ENCODE results near the gene KCNK4. TPM values are rescaled to one million over a fixed set of nuclear protein-coding genes. Genes with fewer than 3 reads are reported as not detected.
"Not testable (repeated sequence)": the region's sequence is repeated elsewhere in the genome, so short reads cannot be mapped to it uniquely, and the experiment has no call there.

The KCNK4 gene
- polyA plus RNA-seq, 1 donor (not counting 4 experiments of a cell fraction or from before 2014, with no cell fraction given): not detected

DNA sequence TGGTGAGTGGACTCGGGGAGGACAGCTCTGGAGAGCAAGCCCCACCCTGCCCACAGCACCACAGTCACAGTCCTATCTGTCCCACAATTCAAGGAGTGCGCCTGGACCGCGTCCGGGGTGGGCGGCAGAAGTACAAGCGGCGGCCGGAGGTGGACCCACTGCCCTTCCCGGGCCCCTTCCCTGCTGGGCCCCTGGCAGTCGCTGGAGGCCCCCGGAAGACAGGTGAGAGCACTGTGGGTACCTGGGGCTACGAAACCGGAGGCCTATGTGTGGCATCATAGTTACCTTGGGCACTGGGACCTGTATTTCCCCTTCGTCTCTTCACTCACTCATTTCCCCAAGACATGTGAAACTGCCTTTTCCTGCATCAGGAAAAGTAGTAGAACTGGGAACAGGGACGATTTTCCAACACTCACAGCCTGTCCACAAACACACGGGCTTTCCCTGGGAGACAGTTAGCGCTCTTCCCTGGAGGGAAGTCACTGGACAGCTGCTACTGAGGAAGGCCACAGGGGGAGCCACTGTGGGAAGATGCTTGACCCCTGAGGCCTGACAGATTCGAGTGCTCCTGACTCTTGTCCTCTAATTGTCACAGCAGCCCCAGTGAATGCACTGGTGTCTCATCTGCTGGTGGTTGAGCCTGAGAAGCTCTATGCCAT lies 23.2 kb downstream of the KCNK4 start:
- peaks cover 3% of the 10 kb centered on the region for H4K20me1 ChIP-seq (ENCODE audit: control insufficient read depth, extremely low read depth, insufficient read depth, low read length)
- peaks cover 13 to 22% of the 10 kb centered on the region in 2 experiments for H3K36me3 ChIP-seq (ENCODE audit: control insufficient read depth in 2 of 2, extremely low read depth in 1 of 2, insufficient read depth in 2 of 2, low read length in 2 of 2)
- no peak overlapping the region for H3K4me3 ChIP-seq (ENCODE audit: control insufficient read depth in 2 of 3, extremely low read depth in 1 of 3, insufficient read depth in 2 of 3, low read depth in 1 of 3, low read length in 3 of 3)
- FAIRE-seq: no peak
- no peak overlapping the region for H2AFZ ChIP-seq (ENCODE audit: control insufficient read depth, low read length)
- H3K79me2 ChIP-seq (ENCODE audit: control insufficient read depth, insufficient read depth, low read length): peaks cover 22% of the 10 kb centered on the region
- no peak overlapping the region for H3K4me2 ChIP-seq (ENCODE audit: control insufficient read depth, extremely low read depth, insufficient read depth, low read depth, low read length)
- H3K4me1 ChIP-seq (ENCODE audit: control insufficient read depth, extremely low read depth, insufficient read depth, low read length): peaks cover 33% of the 10 kb centered on the region
- DNase-seq (ENCODE audit: low read depth, low spot score): no peak
- no peaks in the 10 kb centered on the region for H3K27me3 ChIP-seq (ENCODE audit: control insufficient read depth, extremely low read depth, insufficient read depth, low read length)
- TF ChIP-seq, protein P1, sequence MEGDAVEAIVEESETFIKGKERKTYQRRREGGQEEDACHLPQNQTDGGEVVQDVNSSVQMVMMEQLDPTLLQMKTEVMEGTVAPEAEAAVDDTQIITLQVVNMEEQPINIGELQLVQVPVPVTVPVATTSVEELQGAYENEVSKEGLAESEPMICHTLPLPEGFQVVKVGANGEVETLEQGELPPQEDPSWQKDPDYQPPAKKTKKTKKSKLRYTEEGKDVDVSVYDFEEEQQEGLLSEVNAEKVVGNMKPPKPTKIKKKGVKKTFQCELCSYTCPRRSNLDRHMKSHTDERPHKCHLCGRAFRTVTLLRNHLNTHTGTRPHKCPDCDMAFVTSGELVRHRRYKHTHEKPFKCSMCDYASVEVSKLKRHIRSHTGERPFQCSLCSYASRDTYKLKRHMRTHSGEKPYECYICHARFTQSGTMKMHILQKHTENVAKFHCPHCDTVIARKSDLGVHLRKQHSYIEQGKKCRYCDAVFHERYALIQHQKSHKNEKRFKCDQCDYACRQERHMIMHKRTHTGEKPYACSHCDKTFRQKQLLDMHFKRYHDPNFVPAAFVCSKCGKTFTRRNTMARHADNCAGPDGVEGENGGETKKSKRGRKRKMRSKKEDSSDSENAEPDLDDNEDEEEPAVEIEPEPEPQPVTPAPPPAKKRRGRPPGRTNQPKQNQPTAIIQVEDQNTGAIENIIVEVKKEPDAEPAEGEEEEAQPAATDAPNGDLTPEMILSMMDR (optimal IDR thresholded peaks at IDR 0.05 in 1 of 3, IDR thresholded peaks at IDR 0.05 in 1 of 3, conservative IDR thresholded peaks at IDR 0.05 in 1 of 3; ENCODE audit: extremely low read depth in 1 of 3, insufficient read depth in 2 of 3, low read length in 3 of 3): peak; percentile 3 to 21 (median 20)
- no peak for TF ChIP-seq EZH2 (IDR thresholded peaks at IDR 0.05; ENCODE audit: low read length)
- H3K9me3 ChIP-seq (ENCODE audit: control insufficient read depth, low read depth, low read length): no peaks in the 10 kb centered on the region
- H3K27ac ChIP-seq (ENCODE audit: control insufficient read depth, insufficient read depth, low read length): no peak overlapping the region
- H3K9ac ChIP-seq (ENCODE audit: control insufficient read depth, extremely low read depth, insufficient read depth, low read length): no peak overlapping the region
- H3K9me1 ChIP-seq (ENCODE audit: control insufficient read depth, extremely low read depth, insufficient read depth, low read length): no peaks in the 10 kb centered on the region
- dilution Hi-C loops (cut with MboI; ENCODE audit: extremely low pct_ligation_motif_present, low sequenced_read_pairs): no loop called here

DNA sequence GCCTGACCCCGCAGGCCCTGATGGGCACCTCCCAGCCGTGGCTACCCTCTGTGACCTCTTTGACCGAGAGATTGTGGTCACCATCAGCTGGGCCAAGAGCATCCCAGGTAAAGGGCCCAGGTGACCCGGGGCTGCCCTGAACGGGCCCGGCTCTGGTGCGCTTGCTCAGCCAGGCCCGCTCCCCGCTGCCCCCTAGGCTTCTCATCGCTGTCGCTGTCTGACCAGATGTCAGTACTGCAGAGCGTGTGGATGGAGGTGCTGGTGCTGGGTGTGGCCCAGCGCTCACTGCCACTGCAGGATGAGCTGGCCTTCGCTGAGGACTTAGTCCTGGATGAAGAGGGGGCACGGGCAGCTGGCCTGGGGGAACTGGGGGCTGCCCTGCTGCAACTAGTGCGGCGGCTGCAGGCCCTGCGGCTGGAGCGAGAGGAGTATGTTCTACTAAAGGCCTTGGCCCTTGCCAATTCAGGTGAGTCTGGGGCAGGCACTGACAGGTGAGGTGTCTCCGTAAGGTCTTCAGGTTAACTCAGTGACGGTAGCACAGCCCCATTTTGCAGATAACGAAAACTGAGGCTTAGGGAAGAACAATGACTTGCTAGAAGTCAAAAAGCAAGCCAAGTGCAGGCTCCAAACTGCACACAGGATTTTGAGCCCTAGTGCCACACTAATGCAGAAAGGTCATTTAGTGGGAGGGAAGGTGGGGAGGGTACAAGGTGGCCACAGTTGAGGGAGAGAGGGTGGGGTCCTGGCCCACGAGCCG lies 23.9 kb downstream of the KCNK4 start:
- Histone ChIP-seq H3K36me3 (ENCODE audit: control insufficient read depth in 2 of 2, extremely low read depth in 1 of 2, insufficient read depth in 2 of 2, low read length in 2 of 2) (peaks cover 13 to 26% of the 10 kb centered on the region in 2 experiments), H3K27ac (ENCODE audit: control insufficient read depth, insufficient read depth, low read length) (no peak overlapping the region), H3K4me2 (ENCODE audit: control insufficient read depth, extremely low read depth, insufficient read depth, low read depth, low read length) (no peak overlapping the region), H3K27me3 (ENCODE audit: control insufficient read depth, extremely low read depth, insufficient read depth, low read length) (no peaks in the 10 kb centered on the region), H3K4me1 (ENCODE audit: control insufficient read depth, extremely low read depth, insufficient read depth, low read length) (peaks cover 37% of the 10 kb centered on the region), H3K9me3 (ENCODE audit: control insufficient read depth, low read depth, low read length) (no peaks in the 10 kb centered on the region), H3K9me1 (ENCODE audit: control insufficient read depth, extremely low read depth, insufficient read depth, low read length) (no peaks in the 10 kb centered on the region), H4K20me1 (ENCODE audit: control insufficient read depth, extremely low read depth, insufficient read depth, low read length) (peaks cover 3% of the 10 kb centered on the region), H3K9ac (ENCODE audit: control insufficient read depth, extremely low read depth, insufficient read depth, low read length) (no peak overlapping the region), H2AFZ (ENCODE audit: control insufficient read depth, low read length) (no peak overlapping the region), H3K79me2 (ENCODE audit: control insufficient read depth, insufficient read depth, low read length) (peaks cover 27% of the 10 kb centered on the region), H3K4me3 (ENCODE audit: control insufficient read depth in 2 of 3, extremely low read depth in 1 of 3, insufficient read depth in 2 of 3, low read depth in 1 of 3, low read length in 3 of 3) (no peak overlapping the region)
- no peak for FAIRE-seq
- dilution Hi-C loops (cut with MboI; ENCODE audit: extremely low pct_ligation_motif_present, low sequenced_read_pairs): no loop called here
- TF ChIP-seq, protein P1 (optimal IDR thresholded peaks at IDR 0.05 in 1 of 3, IDR thresholded peaks at IDR 0.05 in 1 of 3, conservative IDR thresholded peaks at IDR 0.05 in 1 of 3; ENCODE audit: extremely low read depth in 1 of 3, insufficient read depth in 2 of 3, low read length in 3 of 3): no peak
- no peak for TF ChIP-seq EZH2 (IDR thresholded peaks at IDR 0.05; ENCODE audit: low read length)
- no peak for DNase-seq (ENCODE audit: low read depth, low spot score)

DNA sequence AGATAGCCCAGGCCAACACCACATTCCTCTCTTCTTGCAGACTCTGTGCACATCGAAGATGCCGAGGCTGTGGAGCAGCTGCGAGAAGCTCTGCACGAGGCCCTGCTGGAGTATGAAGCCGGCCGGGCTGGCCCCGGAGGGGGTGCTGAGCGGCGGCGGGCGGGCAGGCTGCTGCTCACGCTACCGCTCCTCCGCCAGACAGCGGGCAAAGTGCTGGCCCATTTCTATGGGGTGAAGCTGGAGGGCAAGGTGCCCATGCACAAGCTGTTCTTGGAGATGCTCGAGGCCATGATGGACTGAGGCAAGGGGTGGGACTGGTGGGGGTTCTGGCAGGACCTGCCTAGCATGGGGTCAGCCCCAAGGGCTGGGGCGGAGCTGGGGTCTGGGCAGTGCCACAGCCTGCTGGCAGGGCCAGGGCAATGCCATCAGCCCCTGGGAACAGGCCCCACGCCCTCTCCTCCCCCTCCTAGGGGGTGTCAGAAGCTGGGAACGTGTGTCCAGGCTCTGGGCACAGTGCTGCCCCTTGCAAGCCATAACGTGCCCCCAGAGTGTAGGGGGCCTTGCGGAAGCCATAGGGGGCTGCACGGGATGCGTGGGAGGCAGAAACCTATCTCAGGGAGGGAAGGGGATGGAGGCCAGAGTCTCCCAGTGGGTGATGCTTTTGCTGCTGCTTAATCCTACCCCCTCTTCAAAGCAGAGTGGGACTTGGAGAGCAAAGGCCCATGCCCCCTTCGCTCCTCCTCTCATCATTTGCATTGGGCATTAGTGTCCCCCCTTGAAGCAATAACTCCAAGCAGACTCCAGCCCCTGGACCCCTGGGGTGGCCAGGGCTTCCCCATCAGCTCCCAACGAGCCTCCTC lies 24.8 kb downstream of the KCNK4 start:
- dilution Hi-C loops (cut with MboI; ENCODE audit: extremely low pct_ligation_motif_present, low sequenced_read_pairs); FAIRE-seq: not testable (repeated sequence)
- H3K79me2 ChIP-seq (ENCODE audit: control insufficient read depth, insufficient read depth, low read length): peaks cover 32% of the 10 kb centered on the region

More for the DNA sequence above, 24.8 kb downstream of the KCNK4 start:
- Histone ChIP-seq H3K9ac (ENCODE audit: control insufficient read depth, extremely low read depth, insufficient read depth, low read length) (peak overlapping the region; percentile 90), H3K36me3 (ENCODE audit: control insufficient read depth in 2 of 2, extremely low read depth in 1 of 2, insufficient read depth in 2 of 2, low read length in 2 of 2) (peaks cover 18 to 33% of the 10 kb centered on the region in 2 experiments), H3K4me3 (ENCODE audit: control insufficient read depth in 2 of 3, extremely low read depth in 1 of 3, insufficient read depth in 2 of 3, low read depth in 1 of 3, low read length in 3 of 3) (peak overlapping the region in 2 of 3 experiments; percentile 56 to 73), H3K4me1 (ENCODE audit: control insufficient read depth, extremely low read depth, insufficient read depth, low read length) (peaks cover 42% of the 10 kb centered on the region), H3K4me2 (ENCODE audit: control insufficient read depth, extremely low read depth, insufficient read depth, low read depth, low read length) (peak overlapping the region; percentile 64)
- not testable (repeated sequence) for H3K27ac ChIP-seq (ENCODE audit: control insufficient read depth, insufficient read depth, low read length); H4K20me1 ChIP-seq (ENCODE audit: control insufficient read depth, extremely low read depth, insufficient read depth, low read length); H3K9me3 ChIP-seq (ENCODE audit: control insufficient read depth, low read depth, low read length); DNase-seq (ENCODE audit: low read depth, low spot score); H2AFZ ChIP-seq (ENCODE audit: control insufficient read depth, low read length); H3K27me3 ChIP-seq (ENCODE audit: control insufficient read depth, extremely low read depth, insufficient read depth, low read length); H3K9me1 ChIP-seq (ENCODE audit: control insufficient read depth, extremely low read depth, insufficient read depth, low read length)
